HCT116 (cell line): ENCODE results near the gene TMEM106C. TPM values are rescaled to one million over a fixed set of nuclear protein-coding genes. Genes with fewer than 3 reads are reported as not detected.

Experiments used
- ATAC-seq: fragments of 200-7000 bp; cut with Tn5 transposase; 2 replicates; pipeline ENCODE4 v1.9.1; 2020; ENCODE audit warnings: mild to moderate bottlenecking, moderate library complexity
- BruUV-seq: library from RNA; stranded (reverse); fragments of 400-500 nt; replicated peaks from 2 replicates; lab custom pipeline; 2021; lab: Mats Ljungman, UMichigan
- CTCF ChIA-PET: fragments of 300-600 bp; sonication (Branson Sonifier 250); formaldehyde crosslinking; loops from one replicate; lab custom pipeline; 2021; ENCODE audit warnings: antibody characterized with exemption; lab: Charles Lee
- POLR2A ChIA-PET: fragments of 300-600, 350-600 bp; sonication (Branson Sonifier 250); formaldehyde crosslinking; loops from one replicate; lab custom pipeline; 2021; ENCODE audit warnings: antibody characterized with exemption; lab: Charles Lee
- RAD21 ChIA-PET, 2 experiments: fragments of 300-600 bp; sonication (Branson Sonifier 250); formaldehyde crosslinking; loops; one replicate each; lab custom pipeline; 2023; ENCODE audit warnings: low total read pairs in 2 of 2; ENCODE audit not compliant: uncharacterized antibody in 2 of 2, unreplicated experiment in 2 of 2, low non-redundant PET in 1 of 2; lab: Charles Lee
- DNase-seq: peaks from one replicate; pipeline ENCODE4 v3.0.0-alpha.2; 2010; ENCODE audit warnings: low read depth, low spot score
- H2AFZ ChIP-seq: fragments of 200-600 bp; shearing (Covaris generic), sonication (generic); 2 replicates; pipeline ENCODE4 v1.6.1; 2017; ENCODE audit warnings: low read depth, mixed run types, mixed read lengths, antibody characterized with exemption, low read length; ENCODE audit not compliant: poor library complexity, severe bottlenecking
- H3K27ac ChIP-seq: 2 replicates; pipeline ENCODE4 v1.5.1; 2012; ENCODE audit warnings: low read depth, low read length
- H3K27me3 ChIP-seq: fragments of 200-600 bp; sonication (generic); 2 replicates; pipeline ENCODE4 v1.6.1; 2016; ENCODE audit warnings: mixed run types, low read length, mixed read lengths; ENCODE audit not compliant: insufficient read depth
- H3K36me3 ChIP-seq, 2 experiments: fragments of 200-500 bp in 1 of 2; fragments of 200-600 bp in 1 of 2; sonication (Bioruptor generic) in 1 of 2; sonication (generic) in 1 of 2; 2 replicates each; pipeline versions ENCODE4 v1.5.1 to v1.6.1; 2014 to 2016; ENCODE audit warnings: low read length in 2 of 2, inconsistent platforms in 1 of 2, mixed read lengths in 1 of 2, mixed run types in 1 of 2; ENCODE audit not compliant: insufficient read depth in 2 of 2, control insufficient read depth in 1 of 2
- H3K4me1 ChIP-seq, 2 experiments: fragments of 200-600 bp in 1 of 2; sonication (generic) in 1 of 2; 2 replicates each; pipeline versions ENCODE4 v1.5.1 to v1.6.1; 2012 to 2017; ENCODE audit warnings: low read length in 2 of 2, inconsistent platforms in 1 of 2, mild to moderate bottlenecking in 1 of 2, mixed read lengths in 1 of 2, mixed run types in 1 of 2, moderate library complexity in 1 of 2; ENCODE audit not compliant: insufficient read depth in 2 of 2, control insufficient read depth in 1 of 2
- H3K4me2 ChIP-seq: fragments of 200-600 bp; sonication (generic); 2 replicates; pipeline ENCODE4 v1.6.1; 2017; ENCODE audit warnings: mixed run types, low read length, mixed read lengths
- H3K4me3 ChIP-seq, 2 experiments: fragments of 200-600 bp in 1 of 2; sonication (generic) in 1 of 2; replicated peaks in 1 of 2; 2 replicates each; pipeline ENCODE4 v1.5.1; 2011 to 2016; ENCODE audit warnings: low read length in 2 of 2, control low read depth in 1 of 2, low read depth in 1 of 2, mild to moderate bottlenecking in 1 of 2, mixed read lengths in 1 of 2, mixed run types in 1 of 2
- H3K79me2 ChIP-seq: fragments of 200-600 bp; sonication (generic); 2 replicates; pipeline ENCODE4 v1.6.1; 2017; ENCODE audit warnings: mild to moderate bottlenecking, mixed run types, low read length, moderate library complexity, mixed read lengths; ENCODE audit not compliant: insufficient read depth
- H3K9ac ChIP-seq: fragments of 200-600 bp; sonication (generic); 2 replicates; pipeline ENCODE4 v1.6.1; 2016; ENCODE audit warnings: low read length, mixed read lengths
- H3K9me2 ChIP-seq: fragments of 200-600 bp; sonication (generic), shearing (Covaris generic); 2 replicates; pipeline ENCODE4 v1.6.1; 2017; ENCODE audit warnings: mixed run types, mild to moderate bottlenecking, moderate library complexity; ENCODE audit not compliant: insufficient read depth
- H3K9me3 ChIP-seq, 2 experiments: fragments of 200-500 bp in 1 of 2; fragments of 200-600 bp in 1 of 2; sonication (Bioruptor generic) in 1 of 2; sonication (generic) in 1 of 2; 2 replicates each; pipeline ENCODE4 v1.6.1; 2014 to 2017; ENCODE audit warnings: low read length in 2 of 2, mixed read lengths in 2 of 2, inconsistent platforms in 1 of 2, low read depth in 1 of 2, mild to moderate bottlenecking in 1 of 2, mixed run types in 1 of 2, moderate library complexity in 1 of 2; ENCODE audit not compliant: control insufficient read depth in 1 of 2, insufficient read depth in 1 of 2
- H4K20me1 ChIP-seq: fragments of 200-600 bp; sonication (generic), shearing (Covaris generic); 2 replicates; pipeline ENCODE4 v1.6.1; 2017; ENCODE audit warnings: mixed run types, mild to moderate bottlenecking, moderate library complexity; ENCODE audit not compliant: insufficient read depth
- ATF3 ChIP-seq: IDR thresholded peaks from 2 replicates; pipeline ENCODE4 v1.6.1; 2012
- ELF1 ChIP-seq: IDR thresholded peaks from 2 replicates; pipeline ENCODE4 v1.6.1; 2012; ENCODE audit warnings: low read depth, borderline replicate concordance
- FOSL1 ChIP-seq: IDR thresholded peaks from 2 replicates; pipeline ENCODE4 v1.6.1; 2012; ENCODE audit warnings: low read depth
- JUND ChIP-seq: IDR thresholded peaks from 2 replicates; pipeline ENCODE4 v1.6.1; 2012
- POLR2A ChIP-seq: IDR thresholded peaks from 2 replicates; pipeline ENCODE4 v1.7.0; 2011; ENCODE audit warnings: borderline replicate concordance; ENCODE audit not compliant: insufficient read depth, insufficient read length; ENCODE audit errors: extremely low read depth
- POLR2AphosphoS5 ChIP-seq: IDR thresholded peaks from 2 replicates; pipeline ENCODE4 v1.6.1; 2011; ENCODE audit warnings: mild to moderate bottlenecking, low read depth, low read length, moderate library complexity
- RAD21 ChIP-seq: IDR thresholded peaks from 2 replicates; pipeline ENCODE4 v1.6.1; 2012; ENCODE audit warnings: low read depth, mild to moderate bottlenecking
- REST ChIP-seq: IDR thresholded peaks from 2 replicates; pipeline ENCODE4 v1.6.1; 2012; ENCODE audit warnings: low read depth
- SIN3A ChIP-seq: IDR thresholded peaks from 2 replicates; pipeline ENCODE4 v1.6.1; 2012; ENCODE audit warnings: low read depth
- SP1 ChIP-seq: IDR thresholded peaks from 2 replicates; pipeline ENCODE4 v1.6.1; 2012; ENCODE audit warnings: low read depth
- TCF7L2 ChIP-seq: IDR thresholded peaks from 2 replicates; pipeline ENCODE4 v1.7.0; 2011; ENCODE audit warnings: borderline replicate concordance, inconsistent platforms; ENCODE audit not compliant: insufficient read depth, insufficient read length; ENCODE audit errors: extremely low read depth
- ZFX ChIP-seq: fragments of 450-650 bp; IDR thresholded peaks from 2 replicates; pipeline ENCODE4 v1.6.1; 2017
- ZNF274 ChIP-seq: fragments of 200-500 bp; sonication (Bioruptor generic); IDR thresholded peaks from 2 replicates; pipeline ENCODE4 v1.6.1; 2014; ENCODE audit warnings: mild to moderate bottlenecking, low read depth, low read length, inconsistent platforms
- intact Hi-C: fragments of 100-400 bp; cut with micrococcal nuclease; formaldehyde crosslinking; loops from 2 replicates; pipeline ENCODE4 v1.10.0; 2022
- total RNA-seq: library from RNA; stranded (reverse); gene quantifications from one replicate; pipeline ENCODE4 v1.2.1, GENCODE V29; 2021; ENCODE audit not compliant: unreplicated experiment
- TF ChIP-seq, protein P1 (sequence below): IDR thresholded peaks from 2 replicates; pipeline ENCODE4 v1.6.1; 2011; ENCODE audit warnings: mild to moderate bottlenecking, low read length, moderate library complexity; ENCODE audit not compliant: insufficient replicate concordance; ENCODE audit errors: extremely low read depth
- TF ChIP-seq, protein P2 (sequence below): IDR thresholded peaks from 2 replicates; pipeline ENCODE4 v1.6.1; 2012

The TMEM106C gene
- total RNA-seq, 1 experiment from 2014 or later: 94.7 TPM

GRCh38 chr12:47989666-47990065 lies 26.3 kb downstream of the TMEM106C start:
- intact Hi-C loops: no loop called here
- Histone ChIP-seq H3K9me3 (no peaks in the 10 kb centered on the region), H3K4me2 (no peak overlapping the region), H3K79me2 (no peaks in the 10 kb centered on the region), H3K36me3 (no peaks in the 10 kb centered on the region), H3K9me2 (no peaks in the 10 kb centered on the region), H3K9ac (no peak overlapping the region), H4K20me1 (no peaks in the 10 kb centered on the region), H3K4me1 (peaks cover 0 to 6% of the 10 kb centered on the region in 2 experiments; a peak in 1 of 4 replicates), H3K27ac (no peak overlapping the region), H3K27me3 (peaks cover 5% of the 10 kb centered on the region; the same call in 1 of the 2 replicates), H3K4me3 (no peak overlapping the region), H2AFZ (no peak overlapping the region)
- POLR2A ChIA-PET: no interaction called here
- TF ChIP-seq TCF7L2 (no peak), SIN3A (no peak), ZNF274 (no peak), POLR2A (no peak), FOSL1 (no peak), RAD21 (no peak), POLR2AphosphoS5 (no peak), JUND (no peak), ELF1 (no peak), ZFX (no peak), SP1 (no peak), REST (no peak), ATF3 (no peak)
- TF ChIP-seq, protein P1, sequence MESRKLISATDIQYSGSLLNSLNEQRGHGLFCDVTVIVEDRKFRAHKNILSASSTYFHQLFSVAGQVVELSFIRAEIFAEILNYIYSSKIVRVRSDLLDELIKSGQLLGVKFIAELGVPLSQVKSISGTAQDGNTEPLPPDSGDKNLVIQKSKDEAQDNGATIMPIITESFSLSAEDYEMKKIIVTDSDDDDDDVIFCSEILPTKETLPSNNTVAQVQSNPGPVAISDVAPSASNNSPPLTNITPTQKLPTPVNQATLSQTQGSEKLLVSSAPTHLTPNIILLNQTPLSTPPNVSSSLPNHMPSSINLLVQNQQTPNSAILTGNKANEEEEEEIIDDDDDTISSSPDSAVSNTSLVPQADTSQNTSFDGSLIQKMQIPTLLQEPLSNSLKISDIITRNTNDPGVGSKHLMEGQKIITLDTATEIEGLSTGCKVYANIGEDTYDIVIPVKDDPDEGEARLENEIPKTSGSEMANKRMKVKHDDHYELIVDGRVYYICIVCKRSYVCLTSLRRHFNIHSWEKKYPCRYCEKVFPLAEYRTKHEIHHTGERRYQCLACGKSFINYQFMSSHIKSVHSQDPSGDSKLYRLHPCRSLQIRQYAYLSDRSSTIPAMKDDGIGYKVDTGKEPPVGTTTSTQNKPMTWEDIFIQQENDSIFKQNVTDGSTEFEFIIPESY: no peak
- TF ChIP-seq, protein P2, sequence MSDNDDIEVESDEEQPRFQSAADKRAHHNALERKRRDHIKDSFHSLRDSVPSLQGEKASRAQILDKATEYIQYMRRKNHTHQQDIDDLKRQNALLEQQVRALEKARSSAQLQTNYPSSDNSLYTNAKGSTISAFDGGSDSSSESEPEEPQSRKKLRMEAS: no peak
- DNase-seq: no peak
- CTCF ChIA-PET: no interaction called here
- no peak for ATAC-seq
- BruUV-seq: no TSS peak
- RAD21 ChIA-PET: no interaction called here
